GM23338 (cell line): ENCODE measurements around the gene LRRC2.
"Not testable (repeated sequence)": the region's sequence is repeated elsewhere in the genome, so short reads cannot be mapped to it uniquely, and the experiment has no call there.

Experiments used
- CREB1 ChIP-seq: fragments of 250-450 bp; sonication (Bioruptor Pico); IDR thresholded peaks from 2 replicates; pipeline ENCODE4 v1.5.0; 2020; ENCODE audit warnings: low read depth, mild to moderate bottlenecking, moderate library complexity
- CTCF ChIP-seq, 2 experiments: fragments of 200-600 bp in 1 of 2; sonication (generic) in 1 of 2; conservative IDR thresholded peaks; 2 replicates each; pipeline versions ENCODE4 v1.5.1 to v1.6.1; 2016 to 2017; ENCODE audit warnings: antibody characterized with exemption in 2 of 2, low read depth in 2 of 2, mild to moderate bottlenecking in 2 of 2, moderate library complexity in 1 of 2
- POLR2AphosphoS5 ChIP-seq: IDR thresholded peaks from 2 replicates; pipeline ENCODE4 v1.6.1; 2016; ENCODE audit warnings: antibody characterized with exemption, low read depth

DNA sequence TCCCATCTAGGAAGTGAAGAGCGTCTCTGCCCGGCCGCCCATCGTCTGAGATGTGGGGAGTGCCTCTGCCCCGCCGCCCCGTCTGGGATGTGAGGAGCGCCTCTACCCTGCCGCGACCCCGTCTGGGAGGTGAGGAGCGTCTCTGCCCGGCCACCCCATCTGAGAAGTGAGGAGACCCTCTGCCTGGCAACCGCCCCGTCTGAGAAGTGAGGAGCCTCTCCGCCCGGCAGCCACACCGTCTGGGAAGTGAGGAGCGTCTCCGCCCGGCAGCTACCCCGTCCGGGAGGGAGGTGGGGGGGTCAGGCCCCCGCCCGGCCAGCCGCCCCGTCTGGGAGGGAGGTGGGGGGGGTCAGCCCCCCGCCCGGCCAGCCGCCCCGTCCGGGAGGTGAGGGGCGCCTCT, 71.6 kb downstream of the LRRC2 start:
- not testable (repeated sequence) for TF ChIP-seq CTCF (conservative IDR thresholded peaks at IDR 0.05; ENCODE audit: low read depth in 2 of 2); CREB1 (CRISPR knock-in tag); POLR2AphosphoS5
